Middle frontal gyrus (tissue), 1 donor: Measurements from ENCODE around the gene DPP6.

ENCODE experiments used
- DNase-seq: peaks from one replicate; pipeline ENCODE4 v3.0.0-alpha.2; 2015; ENCODE audit warnings: low spot score; ENCODE audit errors: extremely low spot score

Gene DPP6

GRCh38 chr7:154794147-154794780, 742.1 kb downstream of the DPP6 start:
- DNase-seq, result no peak

GRCh38 chr7:154795014-154795413, 742.8 kb downstream of the DPP6 start:
- DNase-seq, result no peak

- DNase-seq, result no peak
These were observed 743.2 kb downstream of the DPP6 start for GRCh38 chr7:154795437-154795836.

GRCh38 chr7:154804449-154804848, 752.3 kb downstream of the DPP6 start:
- DNase-seq, result no peak

GRCh38 chr7:154812027-154812426, 759.8 kb downstream of the DPP6 start:
- DNase-seq, result no peak

GRCh38 chr7:154817224-154817896, 765.2 kb downstream of the DPP6 start:
- no peak for DNase-seq

GRCh38 chr7:154827007-154827406, 774.8 kb downstream of the DPP6 start:
- no peak for DNase-seq

GRCh38 chr7:154832557-154833138, 780.5 kb downstream of the DPP6 start:
- no peak for DNase-seq

- no peak for DNase-seq
These were observed 783.8 kb downstream of the DPP6 start for GRCh38 chr7:154836021-154836448.

GRCh38 chr7:154837087-154837486, 784.9 kb downstream of the DPP6 start:
- no peak for DNase-seq

GRCh38 chr7:154837622-154838021, 785.4 kb downstream of the DPP6 start:
- DNase-seq, result no peak

- no peak for DNase-seq
These were observed 787.9 kb downstream of the DPP6 start for GRCh38 chr7:154840086-154840485.

- no peak for DNase-seq
These were observed 789.6 kb downstream of the DPP6 start for GRCh38 chr7:154841731-154842331.

- DNase-seq, result no peak
These were observed 790.4 kb downstream of the DPP6 start for GRCh38 chr7:154842591-154842990.

GRCh38 chr7:154843670-154844237, 791.6 kb downstream of the DPP6 start:
- no peak for DNase-seq

GRCh38 chr7:154844499-154844898, 792.3 kb downstream of the DPP6 start:
- no peak for DNase-seq

- DNase-seq, result no peak
These were observed 792.8 kb downstream of the DPP6 start for GRCh38 chr7:154844955-154845354.

- DNase-seq, result no peak
These were observed 796.3 kb downstream of the DPP6 start for GRCh38 chr7:154848464-154848863.

GRCh38 chr7:154852205-154852604, 800.0 kb downstream of the DPP6 start:
- no peak for DNase-seq

- DNase-seq, result no peak
These were observed 801.0 kb downstream of the DPP6 start for GRCh38 chr7:154853063-154853726.

GRCh38 chr7:154853727-154854095, 801.5 kb downstream of the DPP6 start:
- DNase-seq, result no peak

GRCh38 chr7:154854836-154855235, 802.6 kb downstream of the DPP6 start:
- no peak for DNase-seq
